Mammary epithelial cell (primary cell): Measurements from ENCODE around the gene JDP2.

Experiments used
- CTCF ChIP-seq, 2 donors: IDR thresholded peaks in 1 of 2; conservative IDR thresholded peaks in 1 of 2; 2 replicates each; pipeline ENCODE4 v1.5.1; 2011 to 2012; ENCODE audit warnings: inconsistent platforms in 2 of 2, low read length in 2 of 2, mild to moderate bottlenecking in 2 of 2, control low read depth in 1 of 2, low read depth in 1 of 2; ENCODE audit not compliant: insufficient read depth in 1 of 2; ENCODE audit errors: extremely low read depth in 1 of 2
- EZH2 ChIP-seq: IDR thresholded peaks from 2 replicates; pipeline ENCODE4 v1.6.1; 2012; ENCODE audit warnings: low read length, inconsistent platforms, borderline replicate concordance

DNA sequence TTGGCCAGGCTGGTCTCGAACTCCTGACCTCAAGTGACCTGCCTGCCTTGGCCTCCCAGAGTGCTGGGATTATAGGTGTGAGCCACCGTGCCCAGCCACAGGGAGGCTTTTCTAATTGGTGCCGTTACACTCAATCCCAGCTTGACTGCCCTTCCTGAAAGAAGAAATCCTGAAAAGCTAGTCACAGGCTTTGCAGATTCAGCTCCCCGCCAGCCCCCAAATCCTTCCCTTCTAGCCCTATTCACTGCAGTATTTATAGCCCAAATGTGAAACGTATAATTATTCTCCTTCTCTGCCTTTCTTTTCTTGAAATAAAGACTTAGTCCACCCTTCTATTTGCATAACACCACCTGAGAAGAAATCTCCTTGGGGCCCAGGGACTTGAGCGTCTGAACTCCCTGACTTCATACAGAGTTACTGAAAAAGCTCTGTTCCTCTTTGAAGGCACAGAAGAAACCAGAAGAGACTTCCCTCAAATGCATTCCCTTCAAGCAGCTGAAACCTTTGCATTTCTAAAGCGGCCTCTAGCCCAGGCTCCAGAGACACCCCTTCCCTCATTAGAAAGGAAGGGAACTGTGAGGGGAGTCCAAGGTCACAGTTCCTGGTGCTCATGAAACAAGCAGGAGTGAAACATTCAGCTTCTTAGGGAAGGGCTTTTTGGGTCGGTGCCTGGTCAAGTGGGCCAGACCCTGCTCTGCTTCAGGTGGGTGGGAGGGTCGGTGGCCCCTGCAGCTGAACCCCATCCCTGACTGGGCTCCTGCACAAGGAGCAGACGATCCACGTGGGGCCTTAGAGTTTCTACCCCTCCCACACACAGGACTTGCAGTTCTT lies 52.2 kb downstream of the JDP2 start:
- no peak for TF ChIP-seq CTCF (conservative IDR thresholded peaks at IDR 0.05 in 1 of 2, IDR thresholded peaks at IDR 0.05 in 1 of 2; ENCODE audit: extremely low read depth in 1 of 2, insufficient read depth in 1 of 2, low read depth in 1 of 2, low read length in 2 of 2)
- TF ChIP-seq EZH2, result no peak
